GM19351 (cell line): ENCODE results near the gene EPHA7.

Experiments
- ATAC-seq: cut with Tn5 transposase; IDR thresholded peaks from one replicate; pipeline ENCODE4 v1.9.1; 2021; ENCODE audit warnings: mild to moderate bottlenecking, moderate library complexity; ENCODE audit not compliant: unreplicated experiment

The EPHA7 gene

GRCh38 chr6:93329301-93330000, 89.9 kb downstream of the EPHA7 start:
- no peak for ATAC-seq

GRCh38 chr6:93327857-93328256, 91.5 kb downstream of the EPHA7 start:
- no peak for ATAC-seq

GRCh38 chr6:93325761-93326160, 93.6 kb downstream of the EPHA7 start:
- no peak for ATAC-seq

- no peak for ATAC-seq
Measured at GRCh38 chr6:93323630-93324029, 95.7 kb downstream of the EPHA7 start.

DNA sequence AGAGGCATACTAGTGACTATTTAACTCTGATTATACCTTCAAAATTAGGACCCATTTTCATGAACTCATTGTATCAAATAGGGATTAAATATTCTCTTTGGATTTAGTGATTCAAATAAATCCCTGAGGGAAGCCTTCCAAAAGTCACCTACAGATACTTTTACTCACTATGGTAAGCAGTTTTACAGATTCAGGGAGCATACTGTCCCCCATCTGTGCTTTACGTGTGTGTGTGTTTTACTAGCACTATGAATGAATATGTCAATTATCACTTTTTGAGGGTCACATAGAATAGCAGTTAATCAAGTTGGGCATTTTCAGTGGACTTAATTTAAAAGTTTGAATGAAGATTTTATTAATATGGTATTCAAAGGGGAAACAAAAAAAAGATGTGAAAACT, 96.7 kb downstream of the EPHA7 start:
- ATAC-seq = no peak

- ATAC-seq = no peak
Measured at GRCh38 chr6:93319304-93319703, 100.1 kb downstream of the EPHA7 start.

- no peak for ATAC-seq
Measured at GRCh38 chr6:93318121-93318520, 101.2 kb downstream of the EPHA7 start.

DNA sequence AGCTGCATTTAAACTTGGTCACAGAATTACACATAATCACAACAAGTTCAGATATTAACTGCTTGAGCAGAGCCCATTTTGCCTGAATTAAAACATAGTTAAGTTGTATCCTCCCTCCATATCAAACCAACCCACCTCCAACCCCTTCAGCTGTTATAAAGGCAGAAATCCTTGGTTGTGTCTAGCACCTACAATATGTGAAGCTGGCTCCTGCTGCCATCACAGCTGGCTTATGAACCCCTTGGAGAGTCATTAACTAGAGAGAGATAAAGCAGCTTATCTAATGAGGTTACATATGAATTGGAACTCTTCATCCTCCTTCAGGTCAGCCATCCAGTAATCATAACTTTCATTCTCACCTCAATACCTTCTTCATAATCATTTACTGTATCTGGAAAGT, 101.8 kb downstream of the EPHA7 start:
- ATAC-seq = no peak

GRCh38 chr6:93307505-93308409, 111.6 kb downstream of the EPHA7 start:
- no peak for ATAC-seq

- ATAC-seq = no peak
Measured at GRCh38 chr6:93305088-93305487, 114.3 kb downstream of the EPHA7 start.

- no peak for ATAC-seq
Measured at GRCh38 chr6:93304505-93304904, 114.9 kb downstream of the EPHA7 start.

- no peak for ATAC-seq
Measured at GRCh38 chr6:93300661-93301060, 118.7 kb downstream of the EPHA7 start.

GRCh38 chr6:93299622-93300021, 119.7 kb downstream of the EPHA7 start:
- no peak for ATAC-seq

GRCh38 chr6:93295631-93296030, 123.7 kb downstream of the EPHA7 start:
- no peak for ATAC-seq

- no peak for ATAC-seq
Measured at GRCh38 chr6:93294879-93295278, 124.5 kb downstream of the EPHA7 start.

GRCh38 chr6:93293872-93294271, 125.5 kb downstream of the EPHA7 start:
- no peak for ATAC-seq

DNA sequence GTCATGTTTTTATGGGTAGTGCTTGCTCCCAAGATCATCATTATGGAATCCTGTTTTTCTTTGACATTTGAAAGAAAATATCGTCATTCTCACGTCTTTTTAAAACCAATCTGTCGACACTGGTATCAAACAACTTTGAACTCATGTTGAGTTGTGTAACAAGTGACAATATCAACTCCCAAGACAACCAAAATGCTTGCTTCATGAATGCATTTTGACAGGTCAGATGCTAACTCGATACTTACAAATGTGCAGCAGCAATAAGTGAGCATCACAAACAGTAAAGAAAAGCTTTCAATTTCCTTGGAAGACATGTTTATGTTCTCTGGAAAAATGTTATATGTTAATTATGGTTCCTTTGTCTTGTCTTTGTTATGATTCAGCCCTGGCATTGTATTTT, 125.9 kb downstream of the EPHA7 start:
- no peak for ATAC-seq

DNA sequence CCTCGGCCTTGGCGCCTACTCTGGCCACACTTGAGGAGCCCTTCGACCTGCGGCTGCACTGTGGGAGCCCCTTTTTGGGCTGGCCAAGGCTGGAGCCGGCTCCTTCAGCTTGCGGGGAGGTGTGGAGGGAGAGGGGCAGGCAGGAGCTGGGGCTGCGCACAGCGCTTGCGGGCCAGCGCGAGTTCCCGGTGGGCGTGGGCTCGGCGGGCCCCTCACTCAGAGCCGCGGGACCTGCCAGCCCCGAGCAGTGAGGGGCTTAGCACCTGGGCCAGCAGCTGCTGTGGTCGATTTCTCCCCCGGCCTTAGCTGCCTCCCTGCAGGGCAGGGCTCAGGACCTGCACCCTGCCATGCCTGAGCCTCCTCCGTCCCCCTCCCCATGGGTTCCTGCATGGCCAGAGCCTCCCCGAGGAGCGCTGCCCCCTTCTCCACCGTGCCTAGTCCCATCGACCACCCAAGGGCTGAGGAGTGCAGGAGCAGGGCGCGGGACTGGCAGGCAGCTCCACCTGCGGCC, 136.8 kb downstream of the EPHA7 start:
- no peak for ATAC-seq

DNA sequence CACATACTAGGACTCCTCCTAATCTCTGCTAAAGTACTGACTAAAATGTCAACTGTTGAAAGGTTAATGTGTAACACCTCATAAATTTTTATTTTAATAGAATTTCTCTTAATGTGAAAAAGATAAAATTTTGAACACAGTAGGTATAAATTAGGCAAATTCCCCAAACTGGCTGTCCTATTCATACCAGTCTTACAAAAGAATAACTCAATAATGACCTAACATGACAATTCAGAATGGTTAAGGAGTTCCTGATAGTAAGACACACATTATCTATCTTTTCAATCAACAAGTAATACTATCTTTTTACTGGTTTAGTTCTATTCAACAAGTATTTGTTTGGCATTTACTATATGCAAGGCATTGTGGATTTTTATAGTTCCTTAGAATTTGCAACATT, 141.1 kb downstream of the EPHA7 start:
- no peak for ATAC-seq

- no peak for ATAC-seq
Measured at GRCh38 chr6:93272896-93273295, 146.5 kb downstream of the EPHA7 start.

- no peak for ATAC-seq
Measured at GRCh38 chr6:93272211-93272610, 147.1 kb downstream of the EPHA7 start.
